HL-60 (cell line): ENCODE results near the gene OSBPL3.
A peak's percentile ranks its signal among the peaks of the same experiment; 100 is the strongest.

ENCODE experiments used
- DNase-seq, 2 experiments: peaks; one replicate each; pipeline ENCODE4 v3.0.0-alpha.2; 2010 to 2020; ENCODE audit warnings: low read depth in 1 of 2, low spot score in 1 of 2
- H3K27ac ChIP-seq: fragments of 250-450 bp; sonication (Bioruptor Pico); replicated peaks from 2 replicates; pipeline ENCODE4 v1.5.1; 2020; ENCODE audit warnings: mild to moderate bottlenecking, moderate library complexity
- H3K27me3 ChIP-seq: fragments of 250-450 bp; sonication (Bioruptor Pico); 2 replicates; pipeline ENCODE4 v1.5.1; 2021; ENCODE audit warnings: mild to moderate bottlenecking, moderate library complexity; ENCODE audit not compliant: insufficient read depth, poor library complexity, severe bottlenecking
- H3K4me3 ChIP-seq: replicated peaks from 2 replicates; pipeline ENCODE4 v1.5.1; 2011; ENCODE audit warnings: mild to moderate bottlenecking, control low read depth, low read length; ENCODE audit not compliant: insufficient read depth
- CTCF ChIP-seq: IDR thresholded peaks from one replicate; pipeline ENCODE4 v1.5.1; 2011; ENCODE audit warnings: low read length, control low read depth, inconsistent platforms; ENCODE audit not compliant: insufficient read depth
- GABPA ChIP-seq: IDR thresholded peaks from 2 replicates; pipeline ENCODE4 v1.6.1; 2012; ENCODE audit warnings: low read depth
- POLR2AphosphoS5 ChIP-seq: IDR thresholded peaks from 2 replicates; pipeline ENCODE4 v1.6.1; 2012; ENCODE audit warnings: low read depth
- SPI1 ChIP-seq: IDR thresholded peaks from 2 replicates; pipeline ENCODE4 v1.6.1; 2012; ENCODE audit warnings: low read depth, mild to moderate bottlenecking, borderline replicate concordance
- TF ChIP-seq, protein P1 (sequence below): IDR thresholded peaks from 2 replicates; pipeline ENCODE4 v1.6.1; 2012; ENCODE audit warnings: low read depth; ENCODE audit not compliant: insufficient replicate concordance

OSBPL3 gene

GRCh38 chr7:24913801-24914464 is 66.0 kb downstream of the OSBPL3 start:
- no peak for DNase-seq
- TF ChIP-seq, protein P1, sequence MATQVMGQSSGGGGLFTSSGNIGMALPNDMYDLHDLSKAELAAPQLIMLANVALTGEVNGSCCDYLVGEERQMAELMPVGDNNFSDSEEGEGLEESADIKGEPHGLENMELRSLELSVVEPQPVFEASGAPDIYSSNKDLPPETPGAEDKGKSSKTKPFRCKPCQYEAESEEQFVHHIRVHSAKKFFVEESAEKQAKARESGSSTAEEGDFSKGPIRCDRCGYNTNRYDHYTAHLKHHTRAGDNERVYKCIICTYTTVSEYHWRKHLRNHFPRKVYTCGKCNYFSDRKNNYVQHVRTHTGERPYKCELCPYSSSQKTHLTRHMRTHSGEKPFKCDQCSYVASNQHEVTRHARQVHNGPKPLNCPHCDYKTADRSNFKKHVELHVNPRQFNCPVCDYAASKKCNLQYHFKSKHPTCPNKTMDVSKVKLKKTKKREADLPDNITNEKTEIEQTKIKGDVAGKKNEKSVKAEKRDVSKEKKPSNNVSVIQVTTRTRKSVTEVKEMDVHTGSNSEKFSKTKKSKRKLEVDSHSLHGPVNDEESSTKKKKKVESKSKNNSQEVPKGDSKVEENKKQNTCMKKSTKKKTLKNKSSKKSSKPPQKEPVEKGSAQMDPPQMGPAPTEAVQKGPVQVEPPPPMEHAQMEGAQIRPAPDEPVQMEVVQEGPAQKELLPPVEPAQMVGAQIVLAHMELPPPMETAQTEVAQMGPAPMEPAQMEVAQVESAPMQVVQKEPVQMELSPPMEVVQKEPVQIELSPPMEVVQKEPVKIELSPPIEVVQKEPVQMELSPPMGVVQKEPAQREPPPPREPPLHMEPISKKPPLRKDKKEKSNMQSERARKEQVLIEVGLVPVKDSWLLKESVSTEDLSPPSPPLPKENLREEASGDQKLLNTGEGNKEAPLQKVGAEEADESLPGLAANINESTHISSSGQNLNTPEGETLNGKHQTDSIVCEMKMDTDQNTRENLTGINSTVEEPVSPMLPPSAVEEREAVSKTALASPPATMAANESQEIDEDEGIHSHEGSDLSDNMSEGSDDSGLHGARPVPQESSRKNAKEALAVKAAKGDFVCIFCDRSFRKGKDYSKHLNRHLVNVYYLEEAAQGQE: peak; percentile 57
- no peak for TF ChIP-seq POLR2AphosphoS5
- Histone ChIP-seq H3K27ac (no peak overlapping the region), H3K4me3 (no peak overlapping the region), H3K27me3 (no peaks in the 10 kb centered on the region)

GRCh38 chr7:24912874-24913514 is 67.0 kb downstream of the OSBPL3 start:
- no peak for TF ChIP-seq POLR2AphosphoS5
- TF ChIP-seq CTCF: no peak
- no peak for TF ChIP-seq GABPA
- TF ChIP-seq SPI1: no peak
- TF ChIP-seq, protein P1: no peak
- Histone ChIP-seq H3K27me3 (no peaks in the 10 kb centered on the region), H3K27ac (no peak overlapping the region), H3K4me3 (no peak overlapping the region)
- no peak for DNase-seq

GRCh38 chr7:24912424-24912823 is 67.6 kb downstream of the OSBPL3 start:
- Histone ChIP-seq H3K27ac (no peak overlapping the region), H3K4me3 (no peak overlapping the region), H3K27me3 (no peaks in the 10 kb centered on the region)
- no peak for DNase-seq
- no peak for TF ChIP-seq GABPA
- TF ChIP-seq POLR2AphosphoS5: no peak
- no peak for TF ChIP-seq CTCF
- TF ChIP-seq, protein P1: no peak
- TF ChIP-seq SPI1: no peak
